Measurements from ENCODE around the gene TMEM63C. TPM values are rescaled to one million over a fixed set of nuclear protein-coding genes. Genes with fewer than 3 reads are reported as not detected.

The TMEM63C gene
- total RNA-seq, 1 experiment from 2014 or later: 9.3 TPM

DNA sequence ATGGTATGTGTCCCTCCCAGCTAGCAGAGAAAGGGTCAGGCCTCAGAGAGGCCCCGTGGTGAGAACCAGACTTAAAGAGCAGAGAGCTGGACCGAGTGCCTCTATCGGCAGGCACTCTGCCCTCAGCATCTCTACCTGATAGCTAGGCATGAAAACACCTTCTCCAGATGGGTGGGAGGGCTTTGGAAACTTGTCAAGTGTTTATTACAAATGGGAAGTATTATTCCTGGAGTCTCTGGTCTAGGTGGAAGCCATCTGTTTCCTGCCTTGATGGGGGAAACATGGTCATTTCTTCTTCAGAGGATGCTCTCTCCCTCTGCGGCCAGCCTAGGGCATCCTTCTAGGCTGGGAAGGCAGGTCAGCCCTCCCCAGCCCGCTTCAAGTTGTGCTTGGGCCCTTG, 2.3 kb downstream of the TMEM63C start:
- intact Hi-C loops (cut with micrococcal nuclease): no loop called here
- CTCF ChIA-PET: interaction anchor here (0.6 to 7.6 kb wide), 9 partner anchors 27 to 132 kb away, joined by 3 to 44 read pairs (median 4); no protein-coding TSS in a partner anchor
- H3K4me3 Mint-ChIP-seq (ENCODE audit: unreplicated experiment): peak overlapping the region; percentile 76
- peak overlapping the region; percentile 83 for H3K27ac Mint-ChIP-seq (ENCODE audit: low read depth, unreplicated experiment)
- no TSS peak for BruUV-seq (replicated peaks)
- H3K9me3 Mint-ChIP-seq (ENCODE audit: unreplicated experiment): no peaks in the 10 kb centered on the region
- DNase-seq (ENCODE audit: unreplicated experiment): no peak
- TF ChIP-seq, protein P1, sequence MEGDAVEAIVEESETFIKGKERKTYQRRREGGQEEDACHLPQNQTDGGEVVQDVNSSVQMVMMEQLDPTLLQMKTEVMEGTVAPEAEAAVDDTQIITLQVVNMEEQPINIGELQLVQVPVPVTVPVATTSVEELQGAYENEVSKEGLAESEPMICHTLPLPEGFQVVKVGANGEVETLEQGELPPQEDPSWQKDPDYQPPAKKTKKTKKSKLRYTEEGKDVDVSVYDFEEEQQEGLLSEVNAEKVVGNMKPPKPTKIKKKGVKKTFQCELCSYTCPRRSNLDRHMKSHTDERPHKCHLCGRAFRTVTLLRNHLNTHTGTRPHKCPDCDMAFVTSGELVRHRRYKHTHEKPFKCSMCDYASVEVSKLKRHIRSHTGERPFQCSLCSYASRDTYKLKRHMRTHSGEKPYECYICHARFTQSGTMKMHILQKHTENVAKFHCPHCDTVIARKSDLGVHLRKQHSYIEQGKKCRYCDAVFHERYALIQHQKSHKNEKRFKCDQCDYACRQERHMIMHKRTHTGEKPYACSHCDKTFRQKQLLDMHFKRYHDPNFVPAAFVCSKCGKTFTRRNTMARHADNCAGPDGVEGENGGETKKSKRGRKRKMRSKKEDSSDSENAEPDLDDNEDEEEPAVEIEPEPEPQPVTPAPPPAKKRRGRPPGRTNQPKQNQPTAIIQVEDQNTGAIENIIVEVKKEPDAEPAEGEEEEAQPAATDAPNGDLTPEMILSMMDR (IDR thresholded peaks at IDR 0.05; ENCODE audit: unreplicated experiment): no peak
- no peaks in the 10 kb centered on the region for H3K27me3 Mint-ChIP-seq (ENCODE audit: insufficient read depth, unreplicated experiment)
- POLR2A ChIA-PET: interaction anchor here (0.6 to 2.7 kb wide), 3 partner anchors 29 to 136 kb away, joined by 3 to 6 read pairs (median 5); partner anchors contain the start of gene POMT2
- H3K4me1 Mint-ChIP-seq (ENCODE audit: insufficient read depth, unreplicated experiment): peaks cover 41% of the 10 kb centered on the region
- H3K36me3 Mint-ChIP-seq (ENCODE audit: insufficient read depth, unreplicated experiment): peaks cover 9% of the 10 kb centered on the region

DNA sequence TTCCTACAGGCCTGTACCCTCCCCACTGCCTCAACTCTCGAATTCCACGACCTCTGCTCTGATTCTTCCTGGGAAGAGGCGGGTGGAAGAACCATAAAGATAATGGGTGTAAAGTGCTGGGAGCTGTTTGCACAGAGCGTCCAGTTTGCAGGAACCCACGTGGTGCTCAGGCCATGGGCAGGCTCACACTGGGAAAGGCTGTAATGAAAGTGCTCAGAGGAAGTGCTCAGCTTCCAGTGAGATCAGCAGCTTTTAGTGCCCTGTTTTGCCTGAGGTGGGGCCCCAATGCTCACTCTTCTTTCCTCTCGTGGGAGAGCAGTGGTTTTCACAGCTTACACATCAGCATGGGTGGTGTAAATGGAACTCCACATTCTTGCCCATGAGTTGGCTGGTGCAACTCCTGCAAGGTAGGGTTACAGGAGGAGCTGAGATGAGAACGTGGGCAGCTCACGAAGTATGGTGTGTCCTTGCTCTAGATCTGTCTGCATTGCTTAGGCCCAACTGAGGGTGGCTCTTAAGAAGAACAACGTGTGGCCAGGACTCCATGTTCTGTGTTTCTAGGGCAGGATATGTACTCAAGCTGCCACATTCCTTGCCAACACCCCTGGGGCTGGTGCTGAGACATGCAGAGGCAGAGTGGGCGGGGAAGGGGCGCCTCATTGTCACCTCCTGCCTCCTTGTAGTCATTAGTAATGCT, 2.9 kb downstream of the TMEM63C start:
- peaks cover 9% of the 10 kb centered on the region for H3K36me3 Mint-ChIP-seq (ENCODE audit: insufficient read depth, unreplicated experiment)
- peaks cover 41% of the 10 kb centered on the region for H3K4me1 Mint-ChIP-seq (ENCODE audit: insufficient read depth, unreplicated experiment)
- intact Hi-C loops (cut with micrococcal nuclease): no loop called here
- no TSS peak for BruUV-seq (replicated peaks)
- no peaks in the 10 kb centered on the region for H3K27me3 Mint-ChIP-seq (ENCODE audit: insufficient read depth, unreplicated experiment)
- CTCF ChIA-PET: interaction anchor here (0.6 to 7.6 kb wide), 9 partner anchors 12 to 366 kb away, joined by 3 to 44 read pairs (median 4); no protein-coding TSS in a partner anchor
- TF ChIP-seq, protein P1 (IDR thresholded peaks at IDR 0.05; ENCODE audit: unreplicated experiment): no peak
- POLR2A ChIA-PET: interaction anchor here (0.8 to 2.7 kb wide), 8 partner anchors 9 to 137 kb away, joined by 3 to 8 read pairs (median 4); partner anchors contain the start of genes GSTZ1 and POMT2
- H3K4me3 Mint-ChIP-seq (ENCODE audit: unreplicated experiment): peak overlapping the region; percentile 45
- DNase-seq (ENCODE audit: unreplicated experiment): peak; percentile 65
- peak overlapping the region; percentile 83 for H3K27ac Mint-ChIP-seq (ENCODE audit: low read depth, unreplicated experiment)
- H3K9me3 Mint-ChIP-seq (ENCODE audit: unreplicated experiment): no peaks in the 10 kb centered on the region

DNA sequence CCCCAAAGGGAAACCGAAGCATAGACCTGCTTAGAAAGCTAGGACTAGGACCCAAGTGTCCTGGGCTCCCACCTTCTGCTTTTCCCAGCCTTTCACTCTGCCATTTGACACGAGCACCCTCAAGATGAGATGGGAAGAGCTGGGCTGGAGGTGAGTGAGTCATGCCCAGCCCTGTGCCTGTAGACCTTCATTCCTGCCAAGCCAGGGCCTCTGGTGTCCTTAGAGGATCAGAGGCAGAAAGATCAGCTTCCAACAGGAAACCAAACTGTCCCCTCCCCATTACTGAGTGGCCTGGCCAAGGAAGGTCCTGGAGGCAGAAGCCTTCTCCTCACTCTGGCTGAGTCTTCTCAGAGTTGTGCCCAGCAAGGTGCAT, 3.5 kb downstream of the TMEM63C start:
- TF ChIP-seq, protein P1 (IDR thresholded peaks at IDR 0.05; ENCODE audit: unreplicated experiment): no peak
- CTCF ChIA-PET: interaction anchor here (0.6 to 7.6 kb wide), 8 partner anchors 13 to 365 kb away, joined by 3 to 44 read pairs (median 4); no protein-coding TSS in a partner anchor
- H3K36me3 Mint-ChIP-seq (ENCODE audit: insufficient read depth, unreplicated experiment): peaks cover 9% of the 10 kb centered on the region
- peak overlapping the region; percentile 83 for H3K27ac Mint-ChIP-seq (ENCODE audit: low read depth, unreplicated experiment)
- intact Hi-C loops (cut with micrococcal nuclease): no loop called here
- peaks cover 41% of the 10 kb centered on the region for H3K4me1 Mint-ChIP-seq (ENCODE audit: insufficient read depth, unreplicated experiment)
- BruUV-seq (replicated peaks): no TSS peak
- POLR2A ChIA-PET: interaction anchor here (0.6 to 2.7 kb wide), 10 partner anchors 9 to 1084 kb away, joined by 3 to 8 read pairs (median 4); partner anchors contain the start of genes GSTZ1 and POMT2
- peak; percentile 68 for DNase-seq (ENCODE audit: unreplicated experiment)
- H3K9me3 Mint-ChIP-seq (ENCODE audit: unreplicated experiment): no peaks in the 10 kb centered on the region
- H3K27me3 Mint-ChIP-seq (ENCODE audit: insufficient read depth, unreplicated experiment): no peaks in the 10 kb centered on the region
- H3K4me3 Mint-ChIP-seq (ENCODE audit: unreplicated experiment): peak overlapping the region; percentile 45

DNA sequence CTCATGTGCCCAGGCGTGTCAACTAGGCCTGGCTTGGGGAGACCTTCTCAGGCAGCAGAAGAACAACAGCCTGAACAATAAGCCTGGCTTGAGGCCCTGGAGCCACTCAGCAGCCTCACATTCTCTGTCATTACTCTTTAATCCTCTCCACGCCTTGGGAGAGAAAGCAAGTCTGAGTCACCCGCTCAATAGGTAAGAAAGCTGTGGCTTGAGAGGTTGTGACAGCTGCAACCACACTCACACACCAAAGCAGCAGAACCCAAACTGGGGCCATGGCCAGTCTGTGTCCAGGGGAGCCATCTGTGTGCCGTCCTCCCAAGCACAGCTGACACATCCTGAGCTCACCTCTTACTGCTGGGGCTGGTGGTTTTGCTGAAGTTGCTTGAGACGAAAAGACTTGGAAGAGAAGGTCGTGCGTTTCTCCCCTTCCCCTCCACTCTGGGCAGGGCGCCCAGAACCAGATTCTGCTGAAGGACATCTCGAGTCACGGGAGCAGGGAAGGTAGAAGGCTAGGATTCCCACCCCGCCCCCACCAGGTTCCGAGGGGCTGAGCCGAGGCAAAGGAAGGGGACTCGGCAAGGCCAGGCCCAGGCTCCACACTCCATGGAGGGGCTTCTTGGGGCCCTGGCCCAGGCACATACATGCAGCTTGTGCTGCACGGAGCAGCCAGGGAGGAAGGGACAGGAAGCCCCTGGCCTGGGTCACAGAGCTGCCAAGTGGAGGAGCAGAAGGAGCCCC, 5.5 kb downstream of the TMEM63C start:
- ChIA-PET CTCF (interaction anchor here (1.0 to 7.6 kb wide), 5 partner anchors 25 to 129 kb away, joined by 3 to 44 read pairs (median 6); no protein-coding TSS in a partner anchor), POLR2A (interaction anchor here (0.5 to 1.8 kb wide), 7 partner anchors 12 to 1387 kb away, joined by 3 to 9 read pairs (median 5); partner anchors contain the start of genes SAMD15 and TMED8)
- DNase-seq (ENCODE audit: unreplicated experiment): peak; percentile 85
- peak overlapping the region; percentile 21 for H3K4me3 Mint-ChIP-seq (ENCODE audit: unreplicated experiment)
- no peaks in the 10 kb centered on the region for H3K27me3 Mint-ChIP-seq (ENCODE audit: insufficient read depth, unreplicated experiment)
- BruUV-seq (replicated peaks): no TSS peak
- H3K4me1 Mint-ChIP-seq (ENCODE audit: insufficient read depth, unreplicated experiment): peaks cover 41% of the 10 kb centered on the region
- intact Hi-C loops (cut with micrococcal nuclease): no loop called here
- peak overlapping the region; percentile 81 for H3K27ac Mint-ChIP-seq (ENCODE audit: low read depth, unreplicated experiment)
- no peaks in the 10 kb centered on the region for H3K9me3 Mint-ChIP-seq (ENCODE audit: unreplicated experiment)
- peaks cover 9% of the 10 kb centered on the region for H3K36me3 Mint-ChIP-seq (ENCODE audit: insufficient read depth, unreplicated experiment)
- TF ChIP-seq, protein P1 (IDR thresholded peaks at IDR 0.05; ENCODE audit: unreplicated experiment): no peak
